GM21576 (cell line): Measurements from ENCODE around the gene RAB1B.

ENCODE experiments used
- ATAC-seq: cut with Tn5 transposase; IDR thresholded peaks from one replicate; pipeline ENCODE4 v1.9.1; 2021; ENCODE audit warnings: mild to moderate bottlenecking, moderate library complexity; ENCODE audit not compliant: unreplicated experiment

Gene RAB1B

DNA sequence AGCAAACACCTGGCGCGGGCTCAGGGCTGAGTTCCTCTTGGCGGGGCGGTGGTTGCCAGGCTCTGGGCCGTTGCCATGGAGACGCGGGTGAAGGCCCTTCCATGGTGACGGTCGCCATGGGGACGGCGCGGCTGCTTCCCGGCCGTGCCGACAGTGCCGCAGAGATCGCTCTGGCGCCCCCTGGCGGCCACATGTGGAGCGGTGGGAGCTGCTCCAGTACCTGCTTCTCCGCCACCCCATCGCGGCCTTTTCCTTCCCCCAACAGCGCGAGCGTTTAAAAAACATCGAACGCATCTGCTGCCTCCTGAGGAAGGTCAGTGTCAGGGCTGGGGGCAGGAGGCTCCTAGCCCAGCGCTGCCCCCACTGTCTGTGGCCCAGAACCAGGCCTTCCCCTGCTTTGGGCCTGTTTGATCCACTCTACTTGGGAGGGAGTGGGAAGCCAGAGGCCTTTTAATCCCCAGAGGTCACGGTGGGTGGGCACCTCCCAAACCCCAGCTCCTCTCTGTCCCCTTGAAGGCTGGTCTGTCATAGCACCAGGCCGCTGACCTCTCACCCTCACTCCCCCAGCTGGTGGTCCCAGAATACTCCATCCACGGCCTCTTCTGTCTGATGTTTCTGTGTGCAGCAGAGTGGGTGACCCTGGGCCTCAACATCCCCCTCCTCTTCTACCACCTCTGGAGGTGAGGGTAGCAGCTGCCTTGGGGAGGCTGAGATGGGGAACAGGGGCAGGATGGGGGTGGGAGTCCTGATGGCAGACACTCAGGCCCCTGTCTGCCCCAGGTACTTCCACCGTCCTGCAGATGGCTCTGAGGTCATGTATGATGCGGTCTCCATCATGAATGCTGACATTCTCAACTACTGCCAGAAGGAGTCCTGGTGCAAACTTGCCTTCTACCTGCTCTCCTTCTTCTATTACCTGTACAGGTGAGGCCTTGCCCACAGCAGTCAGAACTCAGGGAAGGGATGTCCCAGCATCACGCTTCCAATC lies 14.3 kb downstream of the RAB1B start:
- ATAC-seq, result peak; percentile 71

- ATAC-seq, result no peak
Measured at GRCh38 chr11:66283461-66284105, 15.1 kb downstream of the RAB1B start.

- no peak for ATAC-seq
Measured at GRCh38 chr11:66284526-66285078, 16.2 kb downstream of the RAB1B start.

GRCh38 chr11:66285250-66285947 lies 17.0 kb downstream of the RAB1B start:
- no peak for ATAC-seq

DNA sequence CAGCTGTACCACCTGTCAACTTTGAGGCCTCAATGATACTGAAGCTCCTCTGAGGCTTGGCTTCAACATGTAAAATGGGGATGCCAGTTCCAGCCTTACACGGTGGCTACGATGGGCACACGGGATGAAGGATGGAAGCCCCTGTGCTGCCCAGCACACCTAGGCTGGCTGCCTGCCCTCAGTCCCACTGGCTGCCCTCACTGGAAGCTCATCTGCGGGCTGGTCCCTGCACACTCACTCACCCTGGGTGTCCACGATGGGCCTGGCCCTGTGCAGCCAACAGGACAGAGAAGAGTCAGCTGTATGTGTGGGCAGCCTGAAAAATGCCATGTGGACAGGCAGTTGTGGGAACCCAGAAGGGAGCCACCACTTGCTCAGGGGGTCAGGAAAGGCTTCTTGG lies 18.3 kb downstream of the RAB1B start:
- no peak for ATAC-seq

DNA sequence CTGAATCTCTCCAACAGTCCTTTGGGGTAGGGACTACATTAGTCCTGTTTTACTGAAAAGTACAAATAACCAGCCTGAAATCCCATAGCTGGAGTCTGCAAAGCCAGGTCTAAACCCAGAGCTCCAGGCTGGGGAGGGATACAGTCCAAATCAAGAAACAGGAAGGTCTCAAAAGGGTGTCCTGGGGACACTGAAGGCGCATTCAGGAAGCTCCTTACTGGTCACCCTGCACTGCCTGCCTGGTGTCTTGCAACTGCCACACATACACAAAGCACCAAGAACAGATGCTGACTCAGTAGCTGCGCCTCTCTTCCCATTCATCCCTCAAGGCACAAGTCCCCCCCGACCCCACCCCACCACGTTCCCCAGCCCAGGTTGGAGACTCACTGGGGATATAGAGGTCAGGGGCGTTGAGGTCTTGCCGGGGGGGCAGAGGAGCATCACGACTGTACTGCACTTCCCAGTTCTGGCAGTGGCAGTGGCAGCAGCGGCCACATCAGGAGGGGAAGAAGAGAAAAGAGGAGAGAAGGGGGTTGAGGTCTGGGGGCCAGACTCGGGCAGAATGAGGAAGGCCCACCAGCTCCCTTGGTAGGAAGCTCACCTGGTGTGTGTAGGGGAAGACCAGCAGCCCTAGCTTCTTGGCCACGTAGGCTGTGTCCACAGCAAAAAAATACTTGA lies 18.9 kb downstream of the RAB1B start:
- ATAC-seq, result no peak

GRCh38 chr11:66287889-66288670 lies 19.6 kb downstream of the RAB1B start:
- ATAC-seq, result no peak

DNA sequence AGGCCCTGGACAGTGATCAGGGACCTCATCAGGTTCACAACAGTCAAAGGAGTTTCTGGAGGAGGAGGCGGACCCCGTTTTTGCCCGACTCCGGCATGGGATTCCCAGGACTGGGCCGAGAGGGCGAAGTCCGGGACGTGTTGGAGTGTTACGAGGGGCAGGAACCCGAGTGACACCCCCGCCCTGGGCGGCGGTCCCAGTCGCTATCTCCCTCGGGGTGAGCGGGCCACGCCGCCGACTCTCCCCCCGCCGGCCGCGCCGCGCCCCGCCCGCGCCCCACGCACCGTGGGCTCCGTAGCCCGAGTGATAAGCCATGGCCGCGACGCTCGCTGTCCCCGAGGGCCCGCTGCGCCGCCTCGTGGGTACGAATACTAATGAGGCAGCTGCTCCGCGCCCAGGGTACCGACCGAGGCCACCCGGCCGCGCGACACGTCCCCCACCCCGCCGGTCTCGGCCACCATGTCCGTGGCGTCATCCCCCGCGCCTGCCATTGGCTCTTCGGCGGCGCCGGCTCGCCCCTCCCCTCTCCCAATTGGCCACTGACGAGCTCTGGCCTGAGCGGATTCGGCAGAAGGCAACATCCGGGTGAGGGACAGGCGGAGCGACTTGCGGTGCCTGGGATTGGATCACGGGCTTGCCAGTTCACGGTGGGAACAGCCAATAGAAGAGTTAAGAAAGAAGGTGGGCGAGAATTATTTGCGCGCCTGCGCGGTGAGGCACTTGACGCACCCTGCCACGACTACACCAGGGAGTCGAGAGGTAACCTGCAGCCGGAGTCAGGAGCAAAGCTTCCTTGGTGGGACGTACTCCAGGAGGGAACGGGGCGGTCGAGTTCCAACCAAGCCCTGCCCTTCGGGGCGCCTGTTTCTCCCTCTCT lies 20.5 kb downstream of the RAB1B start, which contains the start of gene YIF1A:
YIF1A (minus strand) TSS at position 473 of the 877 bp plus-strand sequence; CDS start at position 315, 158 bp downstream.
- peak; percentile 89 for ATAC-seq

- peak; percentile 26 for ATAC-seq
Measured at GRCh38 chr11:66289548-66290329, 21.3 kb downstream of the RAB1B start.

DNA sequence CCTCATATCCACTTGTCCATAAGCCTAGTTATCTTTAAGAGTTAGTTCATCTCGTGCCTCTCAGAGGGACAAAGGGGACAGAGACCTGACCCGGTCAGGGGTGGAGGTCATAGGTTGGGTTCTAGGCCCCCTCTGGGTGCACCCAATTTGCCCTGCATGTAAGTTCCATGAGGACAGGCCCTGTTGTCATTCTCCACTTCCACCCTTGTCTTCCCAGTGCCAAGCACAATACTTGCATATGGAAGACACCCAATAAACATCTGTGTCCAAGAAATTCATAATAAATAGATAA lies 21.8 kb downstream of the RAB1B start:
- no peak for ATAC-seq

DNA sequence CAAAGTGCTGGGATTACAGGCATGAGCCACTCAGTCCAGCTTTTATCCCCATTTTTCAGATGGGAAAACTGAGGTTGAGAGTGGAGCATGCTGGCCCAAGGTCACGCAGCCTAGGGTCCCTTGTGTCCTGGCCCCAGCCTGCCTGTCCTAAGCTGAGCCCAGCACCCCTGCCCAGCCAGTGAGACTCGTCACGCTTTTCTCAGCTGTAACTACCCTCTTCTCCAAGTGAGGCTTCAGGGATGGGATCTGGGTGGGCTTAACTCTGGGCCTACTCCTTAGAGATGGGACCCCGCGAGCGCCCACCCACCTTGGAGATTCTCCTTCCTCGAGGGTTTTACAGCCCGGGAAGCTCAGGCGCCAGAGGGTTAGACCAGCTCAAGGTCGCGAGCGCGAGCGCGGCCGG lies 22.9 kb downstream of the RAB1B start:
- no peak for ATAC-seq

DNA sequence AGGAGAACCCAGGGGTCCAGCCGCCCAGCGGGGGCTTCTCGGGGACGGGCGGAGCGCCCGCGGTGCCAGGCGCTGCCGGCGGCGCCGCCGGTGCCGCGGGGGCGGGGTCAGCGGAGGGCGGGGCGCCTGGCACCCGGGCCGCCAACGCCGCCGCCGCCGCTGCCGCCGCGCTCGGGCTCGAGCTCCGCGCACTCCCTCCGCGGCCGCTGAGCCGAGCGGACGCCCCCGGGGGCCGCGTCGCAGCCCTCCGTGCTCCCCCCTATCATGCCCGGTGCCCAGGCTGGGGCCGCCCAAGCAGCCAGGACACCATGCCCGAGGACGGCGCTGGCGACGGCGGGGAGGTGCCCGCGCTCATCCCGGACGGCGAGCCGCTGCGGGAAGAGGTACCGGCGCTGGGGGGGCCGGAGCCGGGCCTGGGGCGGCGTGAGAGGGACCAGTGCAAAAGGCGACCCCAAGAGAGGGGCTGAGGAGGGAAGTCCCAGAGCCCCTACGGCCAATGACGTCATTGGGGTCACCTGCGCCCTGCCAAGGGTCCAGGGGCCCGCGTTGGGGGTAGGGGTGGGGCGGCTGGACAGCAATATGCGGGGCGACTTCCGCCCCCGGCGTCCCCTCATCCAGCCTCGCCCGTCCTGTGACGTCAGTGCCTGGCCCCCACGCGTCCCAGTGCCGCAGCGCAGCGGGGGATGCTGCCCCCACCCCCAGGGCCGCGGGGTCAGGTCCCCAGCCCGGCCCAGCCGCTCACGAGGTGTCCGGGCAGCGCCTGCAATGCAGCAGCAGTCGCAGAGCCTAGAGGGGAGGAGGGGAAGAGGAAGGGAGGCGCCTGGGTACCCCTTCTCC lies 23.5 kb downstream of the RAB1B start, which contains the start of gene TMEM151A:
TMEM151A (plus strand) TSS at position 189 of the 837 bp plus-strand sequence; CDS start at position 309, 120 bp downstream.
- ATAC-seq, result no peak

GRCh38 chr11:66292543-66293332 lies 24.3 kb downstream of the RAB1B start:
- ATAC-seq, result no peak

DNA sequence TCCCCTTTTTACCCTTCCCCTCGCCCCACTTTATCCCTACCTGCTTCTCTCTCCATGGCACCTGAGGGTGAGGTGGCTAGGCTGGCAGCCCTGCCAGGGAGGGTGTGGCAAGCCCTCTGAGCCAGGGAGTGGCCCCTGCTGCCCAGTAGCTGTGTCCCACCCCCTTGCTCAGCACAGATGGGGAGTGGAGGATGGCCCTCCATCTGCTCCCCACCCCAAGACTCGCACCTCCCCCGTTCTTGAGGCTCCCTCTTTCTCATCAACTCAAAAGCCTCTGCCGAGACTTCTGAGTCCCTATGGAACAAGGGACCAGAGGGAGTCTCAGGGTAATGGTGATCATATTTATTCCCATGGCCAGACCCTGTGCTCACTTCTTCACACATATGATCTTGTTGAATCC lies 24.9 kb downstream of the RAB1B start:
- no peak for ATAC-seq

DNA sequence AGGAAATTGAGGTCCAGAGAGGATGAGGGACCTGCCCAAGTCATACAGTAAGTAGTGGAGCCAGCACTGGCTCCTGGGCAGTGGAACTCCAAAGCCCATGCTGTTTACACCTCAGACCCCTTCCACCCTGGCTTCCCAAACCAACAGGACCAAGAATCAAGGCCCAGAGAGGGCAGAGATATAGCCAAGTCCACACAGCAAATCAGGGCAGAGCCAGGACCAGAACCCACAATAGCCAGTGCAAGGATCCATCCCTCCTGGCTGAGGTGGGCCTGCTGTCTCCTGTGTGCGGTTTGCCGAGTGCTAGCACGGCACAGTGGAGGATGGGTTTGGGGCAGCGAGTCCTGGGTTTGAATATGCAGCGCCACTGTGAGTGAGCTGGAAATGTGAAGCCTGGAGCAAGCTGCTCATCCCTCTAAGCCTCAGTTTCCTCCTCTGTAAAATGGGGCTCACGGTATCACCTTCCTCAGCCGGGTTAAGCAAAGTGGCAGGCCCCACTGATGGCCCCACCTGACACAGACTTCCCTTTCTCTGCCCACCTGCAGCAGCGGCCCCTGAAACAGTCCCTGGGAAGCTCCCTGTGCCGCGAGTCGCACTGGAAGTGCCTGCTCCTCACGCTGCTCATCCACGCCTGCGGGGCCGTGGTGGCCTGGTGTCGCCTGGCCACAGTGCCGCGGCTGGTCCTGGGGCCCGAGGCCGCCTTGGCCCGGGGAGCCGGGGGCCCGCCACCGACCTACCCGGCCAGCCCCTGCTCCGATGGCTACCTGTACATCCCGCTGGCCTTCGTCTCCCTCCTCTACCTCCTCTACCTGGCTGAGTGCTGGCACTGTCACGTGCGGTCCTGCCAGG lies 25.6 kb downstream of the RAB1B start:
- ATAC-seq, result no peak
